ENCODE results near the gene TFB2M. TPM values are rescaled to one million over a fixed set of nuclear protein-coding genes. Genes with fewer than 3 reads are reported as not detected.

The TFB2M gene
- total RNA-seq, 1 experiment from 2014 or later = 27.7 TPM

- Histone ChIP-seq H3K9ac (ENCODE audit: extremely low read depth, insufficient read length, low read length) (no peak overlapping the region), H2BK5ac (ENCODE audit: insufficient read length, low read length) (no peak overlapping the region), H2AFZ (ENCODE audit: low read length) (no peak overlapping the region), H3K23ac (ENCODE audit: insufficient read length, low read depth, low read length) (no peak overlapping the region), H3K4me2 (ENCODE audit: insufficient read depth, insufficient read length, low read length) (no peak overlapping the region), H2BK120ac (ENCODE audit: low read depth, low read length, poor library complexity, severe bottlenecking) (no peak overlapping the region), H2BK20ac (ENCODE audit: low read depth, low read length, poor library complexity, severe bottlenecking) (no peak overlapping the region), H4K91ac (ENCODE audit: insufficient read length, low read depth, low read length) (no peak overlapping the region), H3K56ac (ENCODE audit: insufficient read length, low read depth, low read length) (no peak overlapping the region), H3K79me1 (ENCODE audit: insufficient read depth, low read depth, low read length, poor library complexity, severe bottlenecking) (no peaks in the 10 kb centered on the region), H2BK12ac (ENCODE audit: insufficient read length, low read depth, low read length) (no peak overlapping the region), H4K20me1 (ENCODE audit: control insufficient read depth, insufficient read depth, insufficient read length) (no peaks in the 10 kb centered on the region), H3K27ac (ENCODE audit: insufficient read length, low read depth, low read length) (no peak overlapping the region), H3K14ac (ENCODE audit: insufficient read depth, low read length) (no peak overlapping the region), H2AK5ac (ENCODE audit: insufficient read length, low read length) (no peak overlapping the region), H3T11ph (ENCODE audit: low read length) (no peak overlapping the region), H3K4me1 (ENCODE audit: insufficient read depth, low read length) (no peaks in the 10 kb centered on the region), H3K9me3 (ENCODE audit: control insufficient read depth, low read depth, low read length) (no peaks in the 10 kb centered on the region), H3K4ac (ENCODE audit: low read depth, low read length) (no peak overlapping the region), H2BK15ac (ENCODE audit: low read depth, low read length) (no peak overlapping the region), H3K79me2 (ENCODE audit: insufficient read depth, low read length) (0 out of 2 replicates have a peak, but pooled peaks cover 2% of the 10 kb centered on the region), H3K23me2 (ENCODE audit: insufficient read length, low read depth, low read length, poor library complexity, severe bottlenecking) (no peaks in the 10 kb centered on the region), H3K27me3 (ENCODE audit: insufficient read depth, low read length) (no peaks in the 10 kb centered on the region), H4K5ac (ENCODE audit: insufficient read length, low read depth, low read length) (no peak overlapping the region), H3K18ac (ENCODE audit: insufficient read length, low read depth, low read length) (no peak overlapping the region), H4K8ac (replicated peaks; ENCODE audit: insufficient read length, low read depth, low read length) (no peak overlapping the region)
- WGBS (ENCODE audit: extremely low coverage, insufficient read length, low lambda C conversion rate) = no CpG with 5 or more reads among the region's 6 CpGs
- H3K27ac Mint-ChIP-seq = no peak overlapping the region
- DNase-seq = no peak
- peaks cover 0 to 3% of the 10 kb centered on the region in 2 experiments; a peak in 1 of 5 replicates for H3K9me3 Mint-ChIP-seq
- H3K4me3 Mint-ChIP-seq = peak overlapping the region in 1 of 2 experiments; percentile 44; a peak in 2 of 5 replicates
- H3K4me1 Mint-ChIP-seq = peaks cover 11 to 25% of the 10 kb centered on the region in 2 experiments
- H3K36me3 Mint-ChIP-seq (ENCODE audit: insufficient read depth in 1 of 3, low read depth in 3 of 3) = no peaks in the 10 kb centered on the region; a peak in 1 of 7 replicates
- TF ChIP-seq CTCF (conservative IDR thresholded peaks at IDR 0.05) = no peak
- no peaks in the 10 kb centered on the region for H3K27me3 Mint-ChIP-seq (ENCODE audit: low read depth)
Observed at GRCh38 chr1:246613096-246613758, 47.2 kb upstream of the TFB2M start.

All from H9 (cell line).